ENCODE measurements around the gene DUSP2.

The DUSP2 gene, protein sequence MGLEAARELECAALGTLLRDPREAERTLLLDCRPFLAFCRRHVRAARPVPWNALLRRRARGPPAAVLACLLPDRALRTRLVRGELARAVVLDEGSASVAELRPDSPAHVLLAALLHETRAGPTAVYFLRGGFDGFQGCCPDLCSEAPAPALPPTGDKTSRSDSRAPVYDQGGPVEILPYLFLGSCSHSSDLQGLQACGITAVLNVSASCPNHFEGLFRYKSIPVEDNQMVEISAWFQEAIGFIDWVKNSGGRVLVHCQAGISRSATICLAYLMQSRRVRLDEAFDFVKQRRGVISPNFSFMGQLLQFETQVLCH

DNA sequence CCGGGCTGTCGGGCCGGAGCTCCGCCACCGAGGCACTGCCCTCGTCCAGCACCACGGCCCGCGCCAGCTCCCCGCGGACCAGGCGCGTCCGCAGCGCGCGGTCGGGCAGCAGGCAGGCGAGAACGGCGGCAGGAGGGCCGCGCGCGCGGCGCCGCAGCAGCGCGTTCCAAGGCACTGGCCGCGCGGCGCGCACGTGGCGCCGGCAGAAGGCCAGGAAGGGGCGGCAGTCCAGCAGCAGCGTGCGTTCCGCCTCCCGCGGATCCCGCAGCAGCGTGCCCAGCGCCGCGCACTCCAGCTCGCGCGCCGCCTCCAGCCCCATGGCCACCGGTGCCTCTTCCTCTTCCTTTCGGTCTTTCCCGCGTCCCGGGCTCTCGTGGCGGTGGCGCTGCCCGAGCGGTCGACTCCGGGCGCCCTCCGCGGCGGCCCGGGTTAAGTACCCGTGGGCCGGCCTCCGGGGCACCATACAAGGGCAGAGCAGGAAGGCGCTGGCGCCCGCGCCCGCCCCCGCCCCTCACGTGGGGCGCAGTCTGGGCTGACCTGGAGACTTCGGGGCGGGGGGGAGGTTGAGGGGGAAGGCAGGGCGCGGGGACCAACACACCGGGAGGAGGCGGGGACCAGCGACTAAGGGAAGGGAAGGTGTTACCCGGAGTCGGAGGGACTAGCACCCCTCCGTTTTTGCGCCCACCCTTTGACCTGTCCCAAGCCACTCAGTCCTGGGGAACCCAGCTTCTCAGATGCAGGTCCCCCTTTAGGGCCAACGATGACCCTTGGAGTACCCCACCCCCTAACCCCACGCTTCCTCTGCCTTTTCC is at the start of gene DUSP2:
DUSP2 (minus strand) TSS at position 405 of the 812 bp plus-strand sequence; CDS start at position 319, 86 bp downstream.
- peak; percentile 95 for DNase-seq

DNA sequence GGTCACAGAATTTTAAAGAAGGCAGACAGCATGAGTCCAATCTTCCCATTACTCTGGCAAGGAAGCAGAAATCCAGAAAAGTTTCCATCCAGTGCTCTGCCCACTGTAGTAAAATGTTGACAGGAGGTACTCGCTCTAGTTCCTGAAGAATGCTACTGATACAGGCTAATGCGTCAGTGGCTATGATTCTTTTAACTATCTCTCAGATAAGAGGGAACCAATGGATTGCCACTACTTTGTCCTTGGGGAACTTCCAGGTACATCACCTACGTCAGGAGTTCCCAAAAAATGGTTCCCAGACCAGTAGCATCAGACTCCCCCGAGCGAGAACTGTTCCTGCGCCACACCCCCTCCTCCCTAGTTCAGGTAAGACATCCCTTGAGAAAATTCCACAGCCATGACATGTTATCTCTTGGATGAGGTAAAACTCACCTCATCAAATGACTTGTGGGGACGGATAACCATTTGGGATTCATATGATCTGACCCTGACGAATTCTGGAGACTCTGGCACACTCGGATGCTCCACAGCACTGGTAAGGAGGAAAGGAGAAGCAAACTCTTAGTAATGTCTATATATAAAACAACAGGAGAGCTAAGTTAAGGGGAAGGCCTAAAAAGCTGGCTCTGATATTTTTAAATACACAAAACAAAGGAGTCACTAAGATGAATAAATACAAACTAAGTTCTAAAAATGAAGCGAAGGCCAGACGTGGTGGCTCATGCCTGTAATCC is 46.9 kb upstream of the DUSP2 start:
- DNase-seq = no peak

DNA sequence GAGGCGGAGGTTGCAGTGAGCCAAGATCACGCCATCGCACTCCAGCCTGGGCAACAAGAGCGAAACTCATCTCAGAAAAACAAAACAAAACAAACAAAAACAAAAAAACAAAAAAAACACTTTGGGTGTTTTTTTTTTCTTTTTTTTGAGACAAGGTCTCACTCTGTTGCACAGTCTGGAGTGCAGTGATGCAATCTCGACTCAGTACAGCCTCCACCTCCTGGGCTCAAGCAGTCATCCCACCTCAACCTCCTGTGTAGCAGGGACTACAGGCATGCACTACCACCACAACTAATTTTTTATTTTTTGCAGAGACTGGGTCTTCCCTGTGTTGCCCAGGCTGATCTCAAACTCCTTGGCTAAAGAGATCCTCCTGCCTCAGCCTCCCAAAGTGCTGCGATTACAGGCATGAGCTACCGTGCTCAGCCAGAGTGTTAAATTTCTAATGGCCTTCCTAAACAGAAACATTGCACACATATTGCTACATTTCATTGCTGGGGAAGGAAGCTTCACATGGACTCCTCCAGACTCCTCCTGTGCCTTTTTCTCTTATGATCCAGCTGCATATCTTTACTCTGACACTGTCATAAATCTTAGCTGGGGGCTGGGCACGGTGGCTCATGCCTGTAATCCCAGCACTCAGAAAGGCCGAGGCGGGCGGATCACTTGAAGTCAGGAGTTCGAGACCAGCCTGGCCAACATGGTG is 43.7 kb upstream of the DUSP2 start:
- DNase-seq = no peak

DNA sequence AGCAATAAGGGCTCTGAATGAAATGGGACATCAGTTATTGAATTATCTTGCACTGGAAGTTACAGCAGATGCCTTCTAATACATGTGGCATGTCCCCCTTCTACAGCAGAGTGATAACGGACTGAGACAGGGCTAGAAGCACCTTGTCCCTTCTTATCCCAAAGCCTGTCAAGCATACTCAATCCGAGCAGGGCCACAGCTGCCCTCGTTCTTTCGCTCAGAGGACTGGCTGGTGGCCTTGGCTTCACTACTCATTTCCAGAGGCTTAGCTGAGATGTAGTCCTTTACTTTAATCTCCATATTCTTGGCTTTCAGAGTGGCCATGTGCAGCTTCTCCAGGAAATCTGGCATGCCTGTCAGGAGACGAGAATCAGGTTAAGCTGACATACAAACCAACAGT is 41.3 kb upstream of the DUSP2 start:
- DNase-seq = no peak

DNA sequence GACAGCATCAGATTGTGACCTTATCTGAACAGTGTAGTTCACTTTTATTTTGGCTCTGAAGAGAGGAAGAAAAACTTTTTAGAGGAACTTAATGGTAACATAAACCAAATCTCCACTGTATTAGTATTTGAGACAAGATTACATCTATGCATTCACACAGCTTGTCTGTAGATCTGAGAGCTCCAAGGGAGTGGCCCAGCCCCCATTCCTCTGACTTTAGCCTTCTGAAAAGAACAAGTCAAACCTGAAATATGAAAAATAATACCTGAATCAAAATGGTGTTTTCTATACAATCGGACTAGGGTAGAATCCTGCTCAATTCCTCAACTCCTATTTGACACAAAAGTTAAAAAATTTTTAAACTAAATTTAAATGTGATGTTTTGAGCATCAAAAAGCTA is 40.3 kb upstream of the DUSP2 start:
- peak; percentile 21 for DNase-seq

DNA sequence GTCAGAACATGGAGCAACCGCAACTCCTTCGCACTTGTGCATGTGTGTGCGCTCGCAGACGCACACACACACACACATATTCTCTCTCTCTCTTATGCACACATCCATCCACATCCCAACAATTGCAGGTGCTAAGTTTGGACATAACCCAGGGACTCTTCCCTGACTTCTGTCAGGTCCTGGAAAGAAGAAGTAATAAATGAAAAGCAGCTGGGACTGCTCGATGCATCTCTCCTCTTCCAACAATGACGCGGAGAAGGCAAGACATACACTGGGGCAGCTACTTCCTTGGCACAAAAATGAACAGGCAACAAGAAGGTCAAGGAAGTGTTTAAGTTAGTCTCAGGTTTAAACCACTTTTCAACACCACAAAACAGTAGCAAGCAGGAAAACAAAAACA is 39.7 kb upstream of the DUSP2 start:
- DNase-seq = no peak

DNA sequence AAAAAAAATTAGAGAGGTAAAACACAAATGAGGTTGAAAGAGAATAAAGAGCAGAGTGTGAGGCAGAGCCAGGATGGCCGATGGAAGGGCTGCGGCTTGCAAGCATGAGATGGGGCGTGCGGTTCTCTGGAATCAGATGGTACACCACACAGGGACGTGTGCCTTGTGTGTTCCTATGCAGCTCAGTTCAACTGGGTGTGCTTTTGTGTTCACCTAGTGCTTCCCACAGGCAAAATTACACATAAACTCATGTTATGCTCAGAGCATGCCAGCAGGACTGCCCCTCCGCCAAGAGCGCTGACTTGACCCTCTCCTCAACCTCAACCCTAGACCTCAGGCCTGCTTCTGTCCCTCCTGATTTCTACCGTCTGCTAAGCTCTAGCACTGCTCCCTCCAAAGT is 38.9 kb upstream of the DUSP2 start:
- DNase-seq = no peak

DNA sequence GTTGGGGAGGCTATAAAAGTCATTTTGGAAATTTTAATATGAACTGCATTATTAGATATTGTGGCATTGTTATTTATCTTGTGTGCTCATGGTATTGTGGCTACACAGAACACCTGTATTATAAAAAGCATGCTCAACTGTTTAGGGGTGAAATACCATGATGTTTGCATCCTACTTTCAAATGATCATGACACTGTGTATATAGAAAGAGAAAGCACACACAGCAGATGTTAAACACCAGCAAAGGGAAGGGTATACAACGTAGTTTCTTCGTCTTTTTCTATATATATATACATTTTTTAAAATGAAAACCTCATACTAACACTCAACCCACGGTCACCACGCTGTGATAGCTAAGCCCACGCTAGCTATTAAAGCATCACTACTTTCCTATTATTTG is 36.3 kb upstream of the DUSP2 start:
- DNase-seq = no peak

DNA sequence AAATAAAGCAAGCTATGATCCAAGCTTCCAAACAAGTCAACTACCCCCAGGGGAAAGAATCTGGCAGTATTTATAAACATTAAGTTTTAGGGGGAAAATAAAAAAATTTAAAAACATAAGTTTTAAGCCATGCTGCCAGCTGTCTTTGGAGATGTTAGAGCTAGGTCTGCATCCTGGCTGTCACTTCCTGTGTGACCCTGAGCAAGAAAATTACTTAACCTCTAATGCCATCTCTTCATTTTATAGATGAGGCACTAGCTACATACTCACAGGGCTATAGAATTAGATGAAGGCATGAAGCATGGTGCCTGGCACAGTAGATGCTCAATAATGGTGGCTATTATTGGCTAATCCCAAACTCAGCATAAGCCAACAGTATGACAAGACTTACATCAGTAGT is 35.3 kb upstream of the DUSP2 start:
- DNase-seq = no peak

DNA sequence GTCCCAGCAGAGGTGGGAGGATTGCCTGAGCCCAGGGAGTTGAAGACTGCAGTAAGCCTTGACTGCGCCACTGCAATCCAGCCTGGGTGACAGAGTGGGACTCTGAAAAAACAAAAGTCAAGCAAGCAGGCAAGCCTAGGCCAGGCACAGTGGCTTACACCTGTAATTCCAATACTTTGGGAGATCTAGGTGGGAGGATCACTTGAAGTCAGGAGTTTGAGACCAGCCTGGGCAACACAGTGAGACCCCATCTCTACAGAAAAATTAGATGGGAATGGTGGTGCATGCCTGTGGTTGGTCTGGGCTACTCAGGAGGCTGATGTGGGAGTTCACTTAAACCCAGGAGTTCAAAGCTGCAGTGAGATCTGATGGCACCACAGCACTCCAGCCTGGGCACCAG is 34.8 kb upstream of the DUSP2 start:
- DNase-seq = no peak

DNA sequence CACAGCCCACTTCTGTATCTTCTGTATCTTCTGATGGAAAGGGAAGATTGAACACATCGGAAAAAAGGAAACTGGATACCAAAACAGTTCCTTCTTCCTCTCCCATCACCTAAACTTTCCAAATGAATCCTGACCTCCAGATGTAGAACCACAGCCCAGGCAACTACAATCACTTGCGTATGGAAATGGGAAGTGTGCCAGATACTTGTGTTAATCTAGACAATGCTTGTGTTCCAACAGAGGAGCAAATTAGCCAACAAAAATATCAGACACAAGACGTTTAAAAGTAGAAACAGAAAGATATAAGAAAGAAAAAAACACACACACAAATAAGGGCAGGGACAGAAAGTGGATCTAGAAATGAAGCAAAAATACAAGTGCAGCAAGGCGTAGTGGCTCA is 31.4 kb upstream of the DUSP2 start:
- DNase-seq = no peak

DNA sequence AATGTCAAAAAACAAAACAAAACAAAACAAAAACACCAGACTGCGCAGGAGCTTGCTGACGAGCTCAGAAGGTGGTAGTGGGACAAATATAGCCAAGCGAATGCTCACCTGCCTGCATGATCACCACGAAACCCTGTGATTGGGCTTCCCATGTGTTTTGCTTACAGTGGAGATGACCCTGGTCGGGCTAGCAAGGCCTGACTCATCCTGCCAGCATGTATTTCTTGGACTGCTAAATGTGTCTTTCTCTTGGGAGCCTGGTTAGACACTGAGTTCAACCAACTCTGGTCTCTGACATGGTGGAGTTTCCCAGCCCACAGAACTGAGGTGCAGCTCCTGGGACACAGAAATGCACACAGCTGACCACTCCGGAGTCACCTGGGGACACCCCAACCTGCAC is 30.7 kb upstream of the DUSP2 start:
- no peak for DNase-seq

DNA sequence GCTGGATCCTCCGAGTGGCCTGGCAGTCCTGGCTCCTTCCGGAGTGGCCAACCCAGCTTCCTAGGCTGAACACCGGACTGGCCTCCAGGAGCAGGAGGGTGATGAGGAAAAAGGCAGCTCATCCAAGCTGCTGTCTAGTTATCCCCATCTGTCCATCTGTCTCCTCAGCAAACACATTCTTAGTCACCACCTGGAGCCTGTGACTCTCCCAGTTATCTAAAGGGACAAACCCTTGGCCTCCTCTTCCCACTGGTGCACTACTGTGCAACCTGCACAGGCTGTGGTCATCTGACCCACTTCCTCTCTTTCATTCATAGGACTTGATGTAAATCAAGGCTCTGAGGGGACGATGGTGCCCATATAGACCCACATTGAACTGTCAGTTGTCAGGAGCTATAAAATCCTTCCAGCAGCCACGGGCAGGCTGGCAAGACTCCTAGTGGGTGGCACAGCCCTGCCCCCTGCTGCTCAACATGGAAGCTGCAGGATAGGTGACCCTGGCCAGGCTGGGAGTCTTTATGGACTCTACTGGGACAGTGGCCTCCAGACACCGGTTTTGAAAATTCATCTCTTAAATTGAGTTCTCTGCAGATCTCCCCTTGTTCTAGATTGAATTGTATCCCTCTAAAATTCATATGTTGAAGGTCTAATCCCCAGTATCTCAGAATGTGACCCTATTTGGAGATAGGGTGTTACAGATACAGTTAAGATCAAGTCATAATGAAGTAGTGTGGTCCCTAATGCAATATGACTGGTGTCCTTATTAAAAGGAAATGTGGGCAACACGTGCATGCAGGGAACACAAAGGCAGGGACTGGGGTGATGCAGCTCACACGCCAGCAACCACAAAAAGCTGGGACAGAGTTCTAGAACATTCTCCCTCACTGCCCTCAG is 29.3 kb upstream of the DUSP2 start:
- peak; percentile 88 for DNase-seq

DNA sequence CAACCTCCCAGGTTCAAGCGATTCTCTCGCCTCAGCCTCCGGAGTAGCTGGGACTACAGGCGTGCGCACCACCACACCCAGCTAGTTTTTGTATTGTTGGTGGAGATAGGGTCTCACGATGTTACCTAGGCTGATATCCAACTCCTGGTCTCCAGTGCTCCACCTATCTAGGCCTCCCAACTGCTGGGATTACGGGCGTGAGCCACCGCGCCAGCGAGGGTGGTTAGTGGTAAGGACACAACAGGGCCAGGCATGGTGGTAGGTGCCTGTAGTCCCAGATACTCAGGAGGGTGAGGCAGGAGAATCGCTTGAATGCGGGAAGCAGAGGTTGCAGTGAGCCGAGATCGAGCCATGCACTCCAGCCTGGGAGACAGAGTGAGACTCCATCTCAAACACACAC is 26.6 kb upstream of the DUSP2 start:
- no peak for DNase-seq

DNA sequence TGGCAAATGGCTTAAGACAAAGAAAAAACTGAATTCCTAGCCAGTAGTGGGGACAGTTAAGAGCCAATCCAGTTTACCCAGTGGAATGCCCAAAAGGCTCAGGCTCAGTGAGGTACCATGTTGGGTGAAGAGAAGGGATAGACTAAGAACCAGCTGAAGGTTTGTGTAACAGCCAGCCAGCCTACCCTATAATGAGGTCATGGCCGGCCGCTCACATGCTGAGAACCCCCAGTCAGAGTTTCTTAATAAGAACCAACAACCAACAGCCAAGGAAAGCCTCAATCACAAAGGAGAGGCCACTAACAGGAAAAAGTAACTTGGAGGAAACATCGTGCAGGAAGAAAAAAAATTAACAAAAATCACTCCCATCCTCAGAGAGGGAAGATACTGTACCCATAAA is 25.4 kb upstream of the DUSP2 start:
- peak; percentile 54 for DNase-seq

DNA sequence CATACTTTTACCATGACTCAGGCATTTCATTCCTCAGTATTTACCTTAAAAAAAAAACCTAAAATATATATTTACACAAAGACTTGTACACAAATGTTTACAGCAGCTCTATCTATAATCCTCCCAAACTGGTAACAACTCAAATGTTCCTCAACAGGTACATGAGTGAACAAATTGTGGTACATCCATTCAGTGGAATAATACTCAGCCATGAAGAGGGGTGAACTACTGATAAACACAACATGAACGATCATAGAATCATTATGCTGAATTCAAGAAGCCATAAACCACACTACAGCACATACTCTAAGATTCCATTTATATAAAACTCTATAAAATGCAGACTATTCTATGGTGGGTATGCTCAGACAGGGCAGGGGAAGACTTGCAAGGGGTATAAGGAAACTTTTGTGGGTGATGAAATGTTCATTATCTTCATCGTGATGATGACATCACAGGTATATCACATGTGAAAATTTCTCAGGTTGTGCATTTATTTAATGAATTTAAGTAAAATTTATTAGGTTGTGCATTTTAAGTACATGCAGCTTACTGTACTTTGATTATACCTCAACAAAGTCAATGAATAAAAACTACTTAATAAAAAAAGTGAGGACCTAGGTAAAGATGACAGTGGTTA is 24.7 kb upstream of the DUSP2 start:
- no peak for DNase-seq

DNA sequence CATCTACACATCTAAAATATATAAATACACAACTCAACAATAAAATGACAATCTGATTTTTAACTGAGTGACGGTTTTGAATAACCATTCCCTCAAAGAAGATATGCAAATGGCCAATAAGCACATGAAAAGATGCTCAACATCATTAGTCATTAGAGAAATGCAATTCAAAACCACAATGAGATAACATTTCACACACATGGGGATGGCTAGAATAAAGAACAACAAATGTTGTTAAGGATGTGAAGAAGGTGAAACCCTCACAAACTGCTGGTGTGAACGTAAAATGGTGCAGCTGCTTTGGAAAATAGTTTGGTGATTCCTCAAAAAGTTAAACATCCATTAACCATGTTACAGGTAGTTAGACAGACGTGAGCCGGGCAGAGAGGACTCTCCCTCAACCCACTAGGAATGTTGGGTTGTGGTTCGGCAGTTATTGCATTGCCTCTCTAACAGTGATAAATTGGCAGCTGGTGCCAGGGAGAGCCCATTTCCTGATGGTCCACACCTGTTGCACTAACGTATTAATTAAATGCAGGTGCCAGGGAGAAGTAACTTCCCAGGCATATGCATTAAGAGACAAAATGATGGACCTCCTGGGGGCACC is 22.3 kb upstream of the DUSP2 start:
- DNase-seq = no peak

DNA sequence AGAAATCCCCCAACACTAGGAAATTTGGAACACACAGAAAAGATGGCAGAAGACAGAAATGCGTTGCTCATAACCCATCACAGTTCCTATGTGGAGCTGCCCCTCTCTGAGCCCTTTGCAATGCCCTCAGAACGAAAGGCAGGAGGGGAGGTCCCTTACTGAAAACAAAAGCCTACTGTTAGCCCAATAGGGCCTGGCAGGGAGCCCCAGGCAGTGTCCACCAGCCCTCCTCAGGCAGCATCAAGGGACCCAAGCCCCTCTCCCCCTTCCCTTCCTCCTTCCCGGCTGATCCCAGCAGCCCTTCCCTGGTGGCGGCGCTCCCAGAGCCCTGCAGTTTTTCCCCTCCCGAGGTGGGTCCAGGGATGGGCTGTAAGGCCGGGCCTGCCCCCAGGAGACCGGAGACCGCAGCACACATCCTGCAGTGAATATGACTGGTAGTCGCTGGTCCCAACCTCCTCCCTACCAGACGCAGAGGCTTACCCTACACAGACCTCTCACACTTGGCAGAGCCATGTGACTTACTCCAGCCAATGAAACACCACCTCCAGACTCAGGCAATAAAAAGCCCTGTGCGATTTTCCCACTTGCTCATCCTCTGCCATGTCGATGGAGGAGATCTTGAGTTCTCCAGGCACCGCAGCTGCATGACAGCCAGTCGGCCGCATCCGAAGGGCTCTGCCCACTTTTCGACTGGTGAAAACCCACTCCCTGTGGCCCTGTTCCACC is 19.4 kb upstream of the DUSP2 start:
- DNase-seq = no peak

DNA sequence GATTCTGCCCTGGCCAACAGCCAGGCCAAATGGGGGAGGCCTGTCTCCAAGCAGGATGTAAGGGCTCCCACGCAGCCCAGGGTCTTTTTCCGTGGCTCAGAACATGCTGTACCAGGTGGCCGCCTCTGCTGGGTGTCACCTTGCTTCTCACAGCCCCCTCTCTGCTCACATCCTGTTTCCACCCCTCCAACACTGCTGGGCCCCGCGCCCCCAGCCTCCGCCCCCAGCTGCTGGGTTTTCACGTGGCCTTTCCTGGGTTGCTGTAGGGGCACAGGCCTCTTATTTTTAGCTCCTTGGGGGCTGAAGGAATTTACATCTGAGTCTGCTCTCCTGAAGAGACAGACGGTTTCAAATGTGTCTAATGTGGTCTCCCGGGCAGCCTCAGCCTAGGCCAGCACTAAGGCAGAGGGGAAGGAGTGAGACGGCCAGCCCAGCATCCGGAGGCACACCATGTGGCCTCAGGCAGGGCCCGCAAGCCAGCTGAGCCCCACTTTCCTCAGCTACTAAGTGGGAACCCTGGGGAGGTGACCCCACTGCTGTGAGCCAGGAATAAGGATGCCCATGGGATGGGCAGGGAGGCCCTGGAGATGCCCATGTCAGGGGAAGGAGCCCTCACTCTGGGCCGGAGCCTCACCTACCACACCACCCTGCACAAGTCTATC is 18.7 kb upstream of the DUSP2 start:
- DNase-seq = no peak

DNA sequence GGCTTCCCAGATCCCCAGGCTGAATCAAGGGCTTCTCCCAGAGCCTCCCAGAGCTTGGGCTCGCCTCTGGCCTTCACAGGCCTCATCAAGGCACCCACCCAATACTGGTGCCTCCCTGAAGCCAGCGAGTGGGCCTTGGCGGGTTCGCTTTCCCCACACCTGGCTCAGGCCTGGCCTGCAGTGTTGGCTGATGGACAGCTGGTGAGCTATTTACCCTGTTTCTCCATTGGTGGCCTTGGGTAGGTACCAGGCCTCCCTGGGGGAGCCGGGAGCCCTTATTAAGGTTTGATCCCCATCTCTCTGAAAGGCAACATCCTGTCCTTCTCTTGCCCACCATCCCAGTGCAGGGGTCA is 18.2 kb upstream of the DUSP2 start:
- DNase-seq = no peak

All from suppressor macrophage treated with lipopolysaccharide for 4 hours (primary cell).